Measurements from ENCODE around the gene MXD3. TPM values are rescaled to one million over a fixed set of nuclear protein-coding genes. Genes with fewer than 3 reads are reported as not detected.

The MXD3 gene
- total and polyA plus RNA-seq, 2 of the 4 experiments (the other 2 are of a cell fraction), result 7.3 to 12.9 TPM

DNA sequence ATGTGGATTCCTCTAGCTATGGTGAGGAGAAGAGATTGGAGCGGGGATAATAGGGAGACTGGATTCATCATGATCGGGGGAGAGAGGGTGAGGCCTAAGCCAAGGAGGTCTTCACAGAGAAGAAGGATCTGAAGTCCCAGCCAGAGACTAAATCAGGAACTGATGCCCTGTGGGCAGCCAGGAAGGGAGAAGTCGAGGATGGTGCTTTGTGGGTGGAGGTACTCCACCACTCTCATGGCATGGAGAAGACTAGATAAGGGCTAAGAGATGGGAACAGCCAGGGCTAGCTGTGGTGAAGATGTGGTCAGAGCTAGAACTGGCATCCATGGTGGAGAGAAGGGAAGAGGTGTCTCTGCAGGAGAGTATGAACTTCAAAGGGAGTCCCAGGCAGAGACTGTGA is 43.0 kb upstream of the MXD3 start:
- no peak overlapping the region for H4K8ac ChIP-seq (ENCODE audit: low read depth in 2 of 2, low read length in 2 of 2)
- H4K91ac ChIP-seq (ENCODE audit: insufficient read depth, low read depth, low read length), result no peak overlapping the region
- dilution Hi-C loops (cut with HindIII; ENCODE audit: low sequenced_read_pairs, unreplicated experiment) (no loop called here), in situ Hi-C loops (cut with MboI; ENCODE audit: low sequenced_read_pairs) (no loop called here), intact Hi-C loops (cut with micrococcal nuclease) (no loop called here)
- H2BK20ac ChIP-seq (ENCODE audit: low read depth, low read length), result no peak overlapping the region
- H4K5ac ChIP-seq (ENCODE audit: low read depth, low read length), result no peak overlapping the region
- 0 out of 2 replicates have a peak, but pooled peaks cover under 1% of the 10 kb centered on the region for H3K36me3 ChIP-seq (ENCODE audit: control insufficient read depth, insufficient read depth, low read length)
- H2AFZ ChIP-seq (replicated peaks; ENCODE audit: low read length, poor library complexity), result no peak overlapping the region
- TF ChIP-seq, protein P1, sequence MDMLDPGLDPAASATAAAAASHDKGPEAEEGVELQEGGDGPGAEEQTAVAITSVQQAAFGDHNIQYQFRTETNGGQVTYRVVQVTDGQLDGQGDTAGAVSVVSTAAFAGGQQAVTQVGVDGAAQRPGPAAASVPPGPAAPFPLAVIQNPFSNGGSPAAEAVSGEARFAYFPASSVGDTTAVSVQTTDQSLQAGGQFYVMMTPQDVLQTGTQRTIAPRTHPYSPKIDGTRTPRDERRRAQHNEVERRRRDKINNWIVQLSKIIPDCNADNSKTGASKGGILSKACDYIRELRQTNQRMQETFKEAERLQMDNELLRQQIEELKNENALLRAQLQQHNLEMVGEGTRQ (IDR thresholded peaks at IDR 0.05; ENCODE audit: low read depth, low read length), result no peak
- TF ChIP-seq RFX5 (IDR thresholded peaks at IDR 0.05; ENCODE audit: low read depth, low read length), result no peak
- no peak for TF ChIP-seq FOS (IDR thresholded peaks at IDR 0.05; ENCODE audit: low read depth, low read length)
- TF ChIP-seq MXI1 (IDR thresholded peaks at IDR 0.05; ENCODE audit: borderline replicate concordance, low read depth, low read length), result no peak
- TF ChIP-seq POLR2A (IDR thresholded peaks at IDR 0.05; ENCODE audit: low read depth, low read length), result no peak
- no peak for TF ChIP-seq CHD1 (IDR thresholded peaks at IDR 0.05; ENCODE audit: low read depth, low read length)
- no peak for TF ChIP-seq MAZ (IDR thresholded peaks at IDR 0.05; ENCODE audit: borderline replicate concordance, low read depth, low read length)
- no peak for TF ChIP-seq NFE2L2 (IDR thresholded peaks at IDR 0.05; ENCODE audit: low read depth, low read length)
- TF ChIP-seq CEBPB (IDR thresholded peaks at IDR 0.05; ENCODE audit: low read depth, low read length), result no peak
- no peak for TF ChIP-seq RAD21 (IDR thresholded peaks at IDR 0.05; ENCODE audit: low read length)
- TF ChIP-seq SMC3 (IDR thresholded peaks at IDR 0.05; ENCODE audit: low read depth, low read length), result no peak
- TF ChIP-seq, protein P2, sequence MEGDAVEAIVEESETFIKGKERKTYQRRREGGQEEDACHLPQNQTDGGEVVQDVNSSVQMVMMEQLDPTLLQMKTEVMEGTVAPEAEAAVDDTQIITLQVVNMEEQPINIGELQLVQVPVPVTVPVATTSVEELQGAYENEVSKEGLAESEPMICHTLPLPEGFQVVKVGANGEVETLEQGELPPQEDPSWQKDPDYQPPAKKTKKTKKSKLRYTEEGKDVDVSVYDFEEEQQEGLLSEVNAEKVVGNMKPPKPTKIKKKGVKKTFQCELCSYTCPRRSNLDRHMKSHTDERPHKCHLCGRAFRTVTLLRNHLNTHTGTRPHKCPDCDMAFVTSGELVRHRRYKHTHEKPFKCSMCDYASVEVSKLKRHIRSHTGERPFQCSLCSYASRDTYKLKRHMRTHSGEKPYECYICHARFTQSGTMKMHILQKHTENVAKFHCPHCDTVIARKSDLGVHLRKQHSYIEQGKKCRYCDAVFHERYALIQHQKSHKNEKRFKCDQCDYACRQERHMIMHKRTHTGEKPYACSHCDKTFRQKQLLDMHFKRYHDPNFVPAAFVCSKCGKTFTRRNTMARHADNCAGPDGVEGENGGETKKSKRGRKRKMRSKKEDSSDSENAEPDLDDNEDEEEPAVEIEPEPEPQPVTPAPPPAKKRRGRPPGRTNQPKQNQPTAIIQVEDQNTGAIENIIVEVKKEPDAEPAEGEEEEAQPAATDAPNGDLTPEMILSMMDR (conservative IDR thresholded peaks at IDR 0.05; ENCODE audit: low read depth, low read length), result no peak
- TF ChIP-seq MAFK (IDR thresholded peaks at IDR 0.05; ENCODE audit: low read depth, low read length), result no peak
- H3K56ac ChIP-seq (ENCODE audit: extremely low read depth, insufficient read depth, low read length), result no peak overlapping the region
- H3K79me1 ChIP-seq (ENCODE audit: low read depth in 1 of 2, low read length in 2 of 2), result peaks cover 17% of the 10 kb centered on the region in 2 experiments
- DNase-seq (no peak), ATAC-seq (ENCODE audit: low read depth) (no peak)
- H2BK5ac ChIP-seq (ENCODE audit: low read depth, low read length, poor library complexity, severe bottlenecking), result no peak overlapping the region
- H3K27ac ChIP-seq (ENCODE audit: insufficient read depth, low read length), result no peak overlapping the region
- H2AK9ac ChIP-seq (replicated peaks; ENCODE audit: low read depth, low read length, poor library complexity), result no peak overlapping the region
- H3K23ac ChIP-seq (ENCODE audit: low read depth, low read length), result no peak overlapping the region
- H3K18ac ChIP-seq (ENCODE audit: low read depth, low read length), result no peak overlapping the region
- ChIA-PET CTCF (interaction anchor here (0.6 to 1.2 kb wide), 2 partner anchors 28 to 120 kb away, joined by 5 to 10 read pairs; no protein-coding TSS in a partner anchor), POLR2A (ENCODE audit: unreplicated experiment) (no interaction called here)
- peaks cover 13% of the 10 kb centered on the region; the same call in 1 of the 2 replicates for H3K27me3 ChIP-seq (ENCODE audit: control insufficient read depth, insufficient read depth, low read length)
- H2BK120ac ChIP-seq (ENCODE audit: low read depth, low read length), result no peak overlapping the region
- 93% methylated on average over 2 of the region's 3 CpGs; no CpG with 5 or more reads in 1 of the 2 experiments for WGBS, 2 experiments (ENCODE audit: extremely low coverage in 2 of 2, insufficient read length in 1 of 2)
- peaks cover 12% of the 10 kb centered on the region for H3K4me1 ChIP-seq (ENCODE audit: control insufficient read depth, insufficient read depth, low read length)
- H3K4me3 ChIP-seq (ENCODE audit: insufficient read depth, low read depth, low read length), result no peak overlapping the region
- no peak overlapping the region for H3K4me2 ChIP-seq (ENCODE audit: low read depth, low read length)
- no peaks in the 10 kb centered on the region; the same call in 1 of the 2 replicates for H4K20me1 ChIP-seq (ENCODE audit: insufficient read depth, low read length)
- no peak overlapping the region for H2AK5ac ChIP-seq (ENCODE audit: low read depth, low read length)
- H3K4ac ChIP-seq (ENCODE audit: low read depth, low read length), result no peak overlapping the region
- peaks cover 6% of the 10 kb centered on the region; the same call in 1 of the 2 replicates for H3K9me1 ChIP-seq (ENCODE audit: insufficient read depth, low read length)
- no TSS peak for BruUV-seq (replicated peaks)
- peaks cover 2% of the 10 kb centered on the region; the same call in 1 of the 2 replicates for H3K9me3 ChIP-seq (ENCODE audit: control insufficient read depth, insufficient read depth, low read length)
- H3K9ac ChIP-seq (ENCODE audit: low read depth, low read length), result no peak overlapping the region
- no peak overlapping the region for H3K14ac ChIP-seq (replicated peaks; ENCODE audit: low read depth, low read length)
- H2BK15ac ChIP-seq (ENCODE audit: low read depth, low read length), result no peak overlapping the region
